ENCODE results near the gene SLC25A26. TPM values are rescaled to one million over a fixed set of nuclear protein-coding genes. Genes with fewer than 3 reads are reported as not detected.

Gene SLC25A26
- total RNA-seq, 1 experiment from 2014 or later = 13.2 TPM

DNA sequence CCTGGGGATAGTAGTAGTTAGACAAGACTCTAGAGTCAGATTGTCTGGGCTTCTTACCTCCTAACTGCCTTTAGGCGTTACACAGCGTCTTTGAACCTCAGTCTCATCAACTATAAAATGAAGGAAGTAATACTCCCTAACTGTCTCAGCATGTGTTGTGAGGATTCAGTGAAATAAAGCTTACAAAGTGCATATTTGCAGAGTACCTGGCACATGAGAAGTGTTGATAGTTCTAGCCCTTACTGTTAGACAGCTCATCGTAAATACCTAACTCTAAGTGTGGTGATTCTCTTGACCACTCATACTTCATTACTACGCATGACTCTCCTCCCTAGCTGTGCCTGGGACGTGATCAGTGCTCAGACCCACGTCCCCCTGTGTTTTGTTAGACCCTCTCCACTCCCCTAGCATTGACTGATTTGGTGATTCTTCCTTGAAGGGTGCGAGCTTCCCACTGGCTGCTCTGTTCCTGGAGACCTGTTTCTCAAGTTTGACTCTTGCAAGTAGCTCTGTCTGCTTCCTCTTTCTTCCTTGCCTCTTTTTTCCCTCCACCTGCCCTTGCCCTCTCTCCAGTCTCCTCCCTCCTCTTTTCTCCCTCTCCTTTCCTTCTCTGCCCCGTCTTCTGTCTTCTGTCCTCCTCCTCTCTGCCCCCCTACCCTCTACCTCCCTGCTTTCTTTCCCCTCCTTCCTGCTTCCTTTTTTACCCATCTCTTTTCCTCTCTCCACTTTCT lies 124.2 kb downstream of the SLC25A26 start:
- ChIA-PET POLR2A (interaction anchor here (0.6 kb wide), 1 partner anchor 9 kb away, joined by 3 read pairs; no protein-coding TSS in a partner anchor), CTCF (no interaction called here)
- DNase-seq (ENCODE audit: low read depth, low spot score) (no peak), ATAC-seq (no peak)
- no peak overlapping the region for H3K27ac ChIP-seq (ENCODE audit: low read length)
- H3K4me3 ChIP-seq (ENCODE audit: low read depth in 2 of 2, low read length in 2 of 2) = no peak overlapping the region
- intact Hi-C loops (cut with micrococcal nuclease; ENCODE audit: unreplicated experiment) = no loop called here
- BruUV-seq (replicated peaks) = no TSS peak
- TF ChIP-seq POLR2AphosphoS5 (IDR thresholded peaks at IDR 0.05; ENCODE audit: low read depth, low read length) (no peak), SIN3A (IDR thresholded peaks at IDR 0.05; ENCODE audit: borderline replicate concordance, insufficient read depth, low read depth, low read length) (no peak)
- TF ChIP-seq, protein P1, sequence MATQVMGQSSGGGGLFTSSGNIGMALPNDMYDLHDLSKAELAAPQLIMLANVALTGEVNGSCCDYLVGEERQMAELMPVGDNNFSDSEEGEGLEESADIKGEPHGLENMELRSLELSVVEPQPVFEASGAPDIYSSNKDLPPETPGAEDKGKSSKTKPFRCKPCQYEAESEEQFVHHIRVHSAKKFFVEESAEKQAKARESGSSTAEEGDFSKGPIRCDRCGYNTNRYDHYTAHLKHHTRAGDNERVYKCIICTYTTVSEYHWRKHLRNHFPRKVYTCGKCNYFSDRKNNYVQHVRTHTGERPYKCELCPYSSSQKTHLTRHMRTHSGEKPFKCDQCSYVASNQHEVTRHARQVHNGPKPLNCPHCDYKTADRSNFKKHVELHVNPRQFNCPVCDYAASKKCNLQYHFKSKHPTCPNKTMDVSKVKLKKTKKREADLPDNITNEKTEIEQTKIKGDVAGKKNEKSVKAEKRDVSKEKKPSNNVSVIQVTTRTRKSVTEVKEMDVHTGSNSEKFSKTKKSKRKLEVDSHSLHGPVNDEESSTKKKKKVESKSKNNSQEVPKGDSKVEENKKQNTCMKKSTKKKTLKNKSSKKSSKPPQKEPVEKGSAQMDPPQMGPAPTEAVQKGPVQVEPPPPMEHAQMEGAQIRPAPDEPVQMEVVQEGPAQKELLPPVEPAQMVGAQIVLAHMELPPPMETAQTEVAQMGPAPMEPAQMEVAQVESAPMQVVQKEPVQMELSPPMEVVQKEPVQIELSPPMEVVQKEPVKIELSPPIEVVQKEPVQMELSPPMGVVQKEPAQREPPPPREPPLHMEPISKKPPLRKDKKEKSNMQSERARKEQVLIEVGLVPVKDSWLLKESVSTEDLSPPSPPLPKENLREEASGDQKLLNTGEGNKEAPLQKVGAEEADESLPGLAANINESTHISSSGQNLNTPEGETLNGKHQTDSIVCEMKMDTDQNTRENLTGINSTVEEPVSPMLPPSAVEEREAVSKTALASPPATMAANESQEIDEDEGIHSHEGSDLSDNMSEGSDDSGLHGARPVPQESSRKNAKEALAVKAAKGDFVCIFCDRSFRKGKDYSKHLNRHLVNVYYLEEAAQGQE (IDR thresholded peaks at IDR 0.05; ENCODE audit: insufficient read depth in 1 of 2, low read depth in 2 of 2, low read length in 1 of 2) = no peak
- TF ChIP-seq, protein P2, sequence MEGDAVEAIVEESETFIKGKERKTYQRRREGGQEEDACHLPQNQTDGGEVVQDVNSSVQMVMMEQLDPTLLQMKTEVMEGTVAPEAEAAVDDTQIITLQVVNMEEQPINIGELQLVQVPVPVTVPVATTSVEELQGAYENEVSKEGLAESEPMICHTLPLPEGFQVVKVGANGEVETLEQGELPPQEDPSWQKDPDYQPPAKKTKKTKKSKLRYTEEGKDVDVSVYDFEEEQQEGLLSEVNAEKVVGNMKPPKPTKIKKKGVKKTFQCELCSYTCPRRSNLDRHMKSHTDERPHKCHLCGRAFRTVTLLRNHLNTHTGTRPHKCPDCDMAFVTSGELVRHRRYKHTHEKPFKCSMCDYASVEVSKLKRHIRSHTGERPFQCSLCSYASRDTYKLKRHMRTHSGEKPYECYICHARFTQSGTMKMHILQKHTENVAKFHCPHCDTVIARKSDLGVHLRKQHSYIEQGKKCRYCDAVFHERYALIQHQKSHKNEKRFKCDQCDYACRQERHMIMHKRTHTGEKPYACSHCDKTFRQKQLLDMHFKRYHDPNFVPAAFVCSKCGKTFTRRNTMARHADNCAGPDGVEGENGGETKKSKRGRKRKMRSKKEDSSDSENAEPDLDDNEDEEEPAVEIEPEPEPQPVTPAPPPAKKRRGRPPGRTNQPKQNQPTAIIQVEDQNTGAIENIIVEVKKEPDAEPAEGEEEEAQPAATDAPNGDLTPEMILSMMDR (IDR thresholded peaks at IDR 0.05) = no peak
- no peaks in the 10 kb centered on the region for H3K36me3 ChIP-seq (ENCODE audit: control insufficient read depth, insufficient read depth, low read length)
- in situ Hi-C loops (cut with HindIII; ENCODE audit: low pct_unique_long_range_greater_than_20kb, low sequenced_read_pairs) = no loop called here
- no peaks in the 10 kb centered on the region for H3K27me3 ChIP-seq (ENCODE audit: control insufficient read depth, insufficient read depth, low read length)
- no peaks in the 10 kb centered on the region for H3K9me3 ChIP-seq (ENCODE audit: control insufficient read depth, insufficient read depth, low read depth, low read length)
- H3K4me1 ChIP-seq (ENCODE audit: control insufficient read depth, insufficient read depth, low read length) = no peaks in the 10 kb centered on the region

DNA sequence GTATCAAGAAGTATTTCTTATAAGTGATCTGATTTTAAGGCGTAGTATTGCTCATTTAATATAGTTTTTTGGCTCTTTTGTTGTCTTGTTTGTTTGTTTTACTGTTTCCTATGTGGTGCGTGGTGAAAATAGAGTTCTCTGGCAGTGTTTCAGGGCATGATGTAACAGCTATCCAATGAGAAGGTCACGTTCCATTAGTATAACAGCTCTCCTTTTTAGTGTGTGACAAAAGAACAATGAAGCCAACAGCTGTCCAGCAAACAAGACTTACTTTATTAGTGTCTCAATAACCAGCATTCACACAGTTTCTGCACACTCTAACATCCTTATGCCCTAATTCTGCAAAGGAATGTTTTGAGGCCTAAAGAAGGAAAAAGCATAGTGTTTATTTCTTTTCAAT lies 127.9 kb downstream of the SLC25A26 start:
- BruUV-seq (replicated peaks) = no TSS peak
- ChIA-PET CTCF (no interaction called here), POLR2A (no interaction called here)
- Histone ChIP-seq H3K4me1 (ENCODE audit: control insufficient read depth, insufficient read depth, low read length) (no peaks in the 10 kb centered on the region), H3K27ac (ENCODE audit: low read length) (no peak overlapping the region), H3K4me3 (ENCODE audit: low read depth in 2 of 2, low read length in 2 of 2) (no peak overlapping the region), H3K27me3 (ENCODE audit: control insufficient read depth, insufficient read depth, low read length) (no peaks in the 10 kb centered on the region), H3K9me3 (ENCODE audit: control insufficient read depth, insufficient read depth, low read depth, low read length) (no peaks in the 10 kb centered on the region), H3K36me3 (ENCODE audit: control insufficient read depth, insufficient read depth, low read length) (no peaks in the 10 kb centered on the region)
- no peak for ATAC-seq
- DNase-seq (ENCODE audit: low read depth, low spot score) = no peak
- in situ Hi-C loops (cut with HindIII; ENCODE audit: low pct_unique_long_range_greater_than_20kb, low sequenced_read_pairs) = no loop called here
- intact Hi-C loops (cut with micrococcal nuclease; ENCODE audit: unreplicated experiment) = no loop called here
- TF ChIP-seq, protein P2 (IDR thresholded peaks at IDR 0.05) = no peak
- TF ChIP-seq, protein P1 (IDR thresholded peaks at IDR 0.05; ENCODE audit: insufficient read depth in 1 of 2, low read depth in 2 of 2, low read length in 1 of 2) = no peak
- no peak for TF ChIP-seq TCF7L2 (IDR thresholded peaks at IDR 0.05; ENCODE audit: low read depth, low read length)
- TF ChIP-seq SIN3A (IDR thresholded peaks at IDR 0.05; ENCODE audit: borderline replicate concordance, insufficient read depth, low read depth, low read length) = no peak
- TF ChIP-seq POLR2AphosphoS5 (IDR thresholded peaks at IDR 0.05; ENCODE audit: low read depth, low read length) = no peak
